ENCODE measurements around the gene C16orf96.

GRCh38 chr16:4614571-4615383 lies 58.6 kb downstream of the C16orf96 start, which contains the start of gene UBALD1:
- TF ChIP-seq YY1 (IDR thresholded peaks at IDR 0.05): peak; percentile 95
- peak; percentile 1 for TF ChIP-seq CTCF (IDR thresholded peaks at IDR 0.05; ENCODE audit: low read depth, low read length, missing input control)
- TF ChIP-seq RAD21 (IDR thresholded peaks at IDR 0.05): peak in 1 of 2 donors; percentile 17
- TF ChIP-seq JUND (IDR thresholded peaks at IDR 0.05): peak in 1 of 2 donors; percentile 94
- TF ChIP-seq, protein P1, sequence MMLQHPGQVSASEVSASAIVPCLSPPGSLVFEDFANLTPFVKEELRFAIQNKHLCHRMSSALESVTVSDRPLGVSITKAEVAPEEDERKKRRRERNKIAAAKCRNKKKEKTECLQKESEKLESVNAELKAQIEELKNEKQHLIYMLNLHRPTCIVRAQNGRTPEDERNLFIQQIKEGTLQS (IDR thresholded peaks at IDR 0.05): no peak
- TF ChIP-seq, protein P2, sequence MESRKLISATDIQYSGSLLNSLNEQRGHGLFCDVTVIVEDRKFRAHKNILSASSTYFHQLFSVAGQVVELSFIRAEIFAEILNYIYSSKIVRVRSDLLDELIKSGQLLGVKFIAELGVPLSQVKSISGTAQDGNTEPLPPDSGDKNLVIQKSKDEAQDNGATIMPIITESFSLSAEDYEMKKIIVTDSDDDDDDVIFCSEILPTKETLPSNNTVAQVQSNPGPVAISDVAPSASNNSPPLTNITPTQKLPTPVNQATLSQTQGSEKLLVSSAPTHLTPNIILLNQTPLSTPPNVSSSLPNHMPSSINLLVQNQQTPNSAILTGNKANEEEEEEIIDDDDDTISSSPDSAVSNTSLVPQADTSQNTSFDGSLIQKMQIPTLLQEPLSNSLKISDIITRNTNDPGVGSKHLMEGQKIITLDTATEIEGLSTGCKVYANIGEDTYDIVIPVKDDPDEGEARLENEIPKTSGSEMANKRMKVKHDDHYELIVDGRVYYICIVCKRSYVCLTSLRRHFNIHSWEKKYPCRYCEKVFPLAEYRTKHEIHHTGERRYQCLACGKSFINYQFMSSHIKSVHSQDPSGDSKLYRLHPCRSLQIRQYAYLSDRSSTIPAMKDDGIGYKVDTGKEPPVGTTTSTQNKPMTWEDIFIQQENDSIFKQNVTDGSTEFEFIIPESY (IDR thresholded peaks at IDR 0.05): no peak
- TF ChIP-seq TAF1 (conservative IDR thresholded peaks at IDR 0.05): no peak
- peak; percentile 66 for TF ChIP-seq SP1 (IDR thresholded peaks at IDR 0.05)

Measured in liver (tissue), 3 donors.